Stimulated activated naive CD8-positive, alpha-beta T cell treated with anti-CD3 and anti-CD28 coated beads, Interleukin-15, Interleukin-2, amounts not matched to agents 100 U/mL and 50 U/mL, for 24 hours (primary cell): ENCODE measurements around the gene CRISPLD2.
"Not testable (repeated sequence)": the region's sequence is repeated elsewhere in the genome, so short reads cannot be mapped to it uniquely, and the experiment has no call there.

Source experiments
- ATAC-seq: fragments of 150-1000 bp; cut with Tn5 transposase; one replicate; pipeline ENCODE4 v1.10.0; 2021
- DNase-seq: peaks from one replicate; pipeline ENCODE4 v3.0.0; 2021

Gene CRISPLD2

DNA sequence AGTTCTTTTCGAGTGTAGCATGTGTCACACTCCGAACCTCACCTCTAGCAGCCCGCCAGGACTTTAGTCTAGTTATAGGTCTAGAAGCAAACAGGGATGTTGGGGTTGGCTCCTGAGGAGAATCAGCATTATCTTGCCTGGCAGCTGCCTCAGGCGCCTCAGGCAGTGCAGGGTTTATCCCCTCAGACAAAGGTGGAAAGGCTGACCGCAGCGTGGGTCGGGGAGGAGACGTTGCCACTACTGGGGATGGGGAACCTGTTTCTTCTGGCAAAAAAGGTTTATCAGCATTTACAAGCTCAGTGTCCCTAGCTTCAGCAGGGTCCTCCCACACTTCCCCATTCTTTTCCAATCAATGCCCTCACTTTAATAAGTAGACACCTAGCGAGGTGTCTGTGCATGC is 40.6 kb downstream of the CRISPLD2 start:
- ATAC-seq (no peak), DNase-seq (no peak)

GRCh38 chr16:84861671-84862070 is 41.9 kb downstream of the CRISPLD2 start:
- no peak for DNase-seq
- ATAC-seq: no peak

- DNase-seq (no peak), ATAC-seq (no peak)
These were observed 43.2 kb downstream of the CRISPLD2 start for GRCh38 chr16:84862804-84863480.

DNA sequence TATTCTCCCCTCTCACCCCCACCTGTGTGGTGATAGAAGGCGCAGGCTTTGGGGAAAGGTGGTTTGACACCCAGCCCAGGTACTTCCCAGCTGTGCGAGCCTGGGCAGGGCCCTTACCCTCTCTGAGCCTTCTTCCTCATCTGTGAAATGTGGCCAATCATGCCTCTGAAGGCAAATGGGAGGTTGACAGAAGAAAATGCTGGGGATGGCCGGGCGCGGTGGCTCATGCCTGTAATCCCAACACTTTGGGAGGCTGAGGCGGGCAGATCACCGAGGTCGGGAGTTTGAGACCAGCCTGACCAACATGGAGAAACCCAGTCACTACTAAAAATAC is 43.7 kb downstream of the CRISPLD2 start:
- DNase-seq (no peak), ATAC-seq (no peak)

DNA sequence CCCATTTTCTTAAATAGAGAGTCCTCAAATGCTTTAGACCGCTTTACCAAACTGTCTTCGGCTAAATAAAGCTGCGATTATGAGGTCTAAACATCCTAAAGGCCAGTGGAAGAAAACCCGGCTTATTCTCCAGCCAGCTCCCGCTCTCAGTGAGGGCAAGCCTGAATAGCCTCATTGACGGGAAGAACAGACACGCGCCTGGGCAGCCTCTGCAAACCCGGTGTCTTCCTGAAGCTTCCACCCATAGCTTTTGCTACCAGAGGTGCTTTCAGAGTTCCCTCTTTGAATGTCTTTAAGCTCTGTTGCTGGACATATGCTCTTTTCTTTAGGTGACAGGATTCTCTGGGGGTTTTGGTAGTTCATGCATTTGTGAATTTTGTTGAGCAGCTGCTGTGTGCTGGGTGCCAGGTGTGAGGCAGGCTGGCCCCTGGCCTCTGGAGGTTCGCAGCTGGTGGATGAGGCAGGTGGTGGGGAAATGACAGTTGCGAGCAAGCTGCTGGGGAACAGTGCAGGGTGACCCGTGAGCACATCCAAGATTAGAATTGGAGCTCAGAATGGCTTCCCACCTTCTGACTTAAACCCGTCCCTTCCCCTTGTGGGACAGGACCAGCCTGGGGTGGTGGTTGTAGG is 44.7 kb downstream of the CRISPLD2 start:
- no peak for ATAC-seq
- no peak for DNase-seq

DNA sequence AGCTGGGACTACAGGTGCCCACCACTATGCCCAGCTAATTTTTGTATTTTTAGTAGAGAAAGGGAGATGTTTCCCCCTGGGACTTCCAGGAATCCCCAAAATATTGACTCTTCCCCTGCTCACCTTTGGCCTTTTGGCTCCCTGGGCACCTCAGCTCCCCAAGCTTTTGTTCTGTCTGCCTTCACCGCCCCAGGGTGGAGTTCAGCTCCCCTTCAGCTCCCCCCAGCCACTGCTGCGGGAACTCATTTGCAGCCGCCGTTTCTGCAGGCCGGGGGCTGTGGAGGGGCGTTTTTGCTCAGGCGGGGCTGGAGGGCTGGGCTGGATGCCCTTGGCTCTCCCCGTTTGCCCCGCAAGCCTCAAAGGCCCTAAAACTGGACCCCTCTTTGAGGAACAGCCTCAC is 47.9 kb downstream of the CRISPLD2 start:
- DNase-seq (no peak), ATAC-seq (no peak)

DNA sequence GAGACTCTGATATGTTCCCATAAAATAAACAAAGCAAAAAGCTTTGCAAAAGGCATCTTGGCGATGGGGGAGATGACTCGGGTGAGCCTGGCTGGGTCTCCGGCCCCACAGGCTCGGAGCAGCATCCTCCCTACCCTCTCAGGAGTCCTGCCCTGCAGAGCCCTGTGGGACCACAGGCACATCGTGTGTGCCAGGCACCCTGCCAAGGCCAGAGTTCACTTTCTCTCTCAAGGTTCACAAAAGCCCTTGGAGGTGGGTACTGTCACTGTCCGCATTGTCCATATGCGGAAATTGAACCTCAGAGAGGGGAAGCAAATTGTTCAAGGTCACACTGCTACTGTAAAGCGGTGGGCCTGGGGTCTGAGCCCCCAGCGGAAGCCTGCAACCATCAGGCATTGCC is 48.5 kb downstream of the CRISPLD2 start:
- DNase-seq: no peak
- no peak for ATAC-seq

- peak; percentile 19 for ATAC-seq
- no peak for DNase-seq
These were observed 49.2 kb downstream of the CRISPLD2 start for GRCh38 chr16:84868829-84869472.

- ATAC-seq (no peak), DNase-seq (no peak)
These were observed 49.7 kb downstream of the CRISPLD2 start for GRCh38 chr16:84869473-84869845.

GRCh38 chr16:84872971-84873370 is 53.2 kb downstream of the CRISPLD2 start:
- ATAC-seq: not testable (repeated sequence)

GRCh38 chr16:84874004-84874435 is 54.2 kb downstream of the CRISPLD2 start:
- DNase-seq: no peak
- no peak for ATAC-seq

More at GRCh38 chr16:84872971-84873370, 53.2 kb downstream of the CRISPLD2 start:
- DNase-seq: not testable (repeated sequence)

DNA sequence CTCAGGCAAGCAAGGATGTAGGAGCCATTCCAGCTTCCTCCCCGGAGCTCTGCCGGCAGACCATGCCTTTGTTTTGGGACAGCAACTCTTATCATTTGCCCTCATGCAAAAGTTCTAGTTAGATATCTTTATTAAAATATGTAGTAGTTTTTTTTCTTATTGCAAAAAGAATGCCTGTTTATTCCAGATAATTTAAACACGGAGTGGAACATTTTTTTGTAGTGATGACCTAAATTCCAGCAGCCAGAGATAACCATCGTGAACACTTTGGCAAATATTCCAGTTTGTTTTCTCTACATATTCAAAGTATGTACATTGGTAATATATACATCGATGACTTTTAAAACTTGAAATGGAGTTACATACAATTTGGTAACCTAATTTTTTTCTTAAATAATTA is 54.8 kb downstream of the CRISPLD2 start:
- ATAC-seq: no peak
- DNase-seq: no peak

DNA sequence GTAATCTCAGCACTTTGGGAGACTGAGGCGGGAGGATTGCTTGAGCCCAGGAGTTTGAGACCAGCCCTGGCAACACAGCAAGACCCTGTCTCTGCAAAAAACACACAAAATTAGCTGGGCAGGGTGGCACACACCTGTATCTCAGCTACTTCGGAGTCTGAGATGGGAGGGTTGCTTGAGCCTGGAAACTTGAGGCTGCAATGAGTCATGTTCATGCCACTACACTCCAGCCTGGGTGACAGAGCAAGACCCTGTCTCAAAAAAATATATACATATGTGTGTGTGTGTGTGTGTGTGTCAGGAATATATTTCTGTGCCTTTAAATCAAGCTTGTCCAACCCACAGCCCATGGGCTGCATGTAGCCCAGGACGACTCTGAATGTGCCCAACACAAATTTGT is 55.2 kb downstream of the CRISPLD2 start:
- no peak for ATAC-seq
- DNase-seq: no peak

DNA sequence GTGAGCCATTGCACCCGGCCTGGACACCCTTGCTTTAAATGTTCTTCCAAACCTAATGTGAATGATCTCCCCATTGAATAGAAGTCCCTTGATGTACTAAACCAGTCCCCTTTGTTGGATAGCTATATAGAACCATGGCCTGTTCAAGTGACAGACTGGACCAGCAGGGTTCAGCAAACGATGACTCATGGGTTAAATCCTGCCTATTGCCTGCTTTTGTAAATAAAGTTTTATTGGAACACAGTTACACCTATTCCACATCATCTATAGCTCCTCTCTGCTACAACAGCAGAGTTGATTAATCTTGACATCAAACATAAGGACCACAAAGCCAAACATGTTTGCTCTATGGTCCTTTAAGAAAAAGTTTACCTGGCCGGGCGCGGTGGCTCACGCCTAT is 56.1 kb downstream of the CRISPLD2 start:
- no peak for ATAC-seq

GRCh38 chr16:84876873-84877606 is 57.3 kb downstream of the CRISPLD2 start:
- no peak for DNase-seq
- peak; percentile 14 for ATAC-seq

More for the DNA sequence above, 56.1 kb downstream of the CRISPLD2 start:
- no peak for DNase-seq

DNA sequence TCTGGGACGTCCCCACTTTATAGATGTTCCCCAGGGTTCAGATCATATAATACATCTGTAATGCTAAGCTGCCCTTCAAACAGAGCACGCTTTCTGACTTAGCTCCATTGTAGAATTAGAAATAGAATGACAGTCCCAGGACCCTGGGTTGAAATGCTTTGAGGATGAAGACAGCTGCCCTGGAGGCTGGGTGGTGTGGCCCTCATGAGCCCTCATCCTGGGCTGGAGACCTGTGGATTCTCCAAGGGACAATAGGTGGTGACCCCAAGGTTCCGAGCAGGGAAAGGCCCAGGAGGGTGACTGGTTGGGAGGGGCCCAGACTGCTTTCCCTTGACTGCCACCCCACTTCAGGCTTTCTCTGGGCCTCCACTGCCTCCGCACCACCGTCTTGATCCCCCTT is 59.0 kb downstream of the CRISPLD2 start:
- ATAC-seq: no peak
- DNase-seq: no peak

DNA sequence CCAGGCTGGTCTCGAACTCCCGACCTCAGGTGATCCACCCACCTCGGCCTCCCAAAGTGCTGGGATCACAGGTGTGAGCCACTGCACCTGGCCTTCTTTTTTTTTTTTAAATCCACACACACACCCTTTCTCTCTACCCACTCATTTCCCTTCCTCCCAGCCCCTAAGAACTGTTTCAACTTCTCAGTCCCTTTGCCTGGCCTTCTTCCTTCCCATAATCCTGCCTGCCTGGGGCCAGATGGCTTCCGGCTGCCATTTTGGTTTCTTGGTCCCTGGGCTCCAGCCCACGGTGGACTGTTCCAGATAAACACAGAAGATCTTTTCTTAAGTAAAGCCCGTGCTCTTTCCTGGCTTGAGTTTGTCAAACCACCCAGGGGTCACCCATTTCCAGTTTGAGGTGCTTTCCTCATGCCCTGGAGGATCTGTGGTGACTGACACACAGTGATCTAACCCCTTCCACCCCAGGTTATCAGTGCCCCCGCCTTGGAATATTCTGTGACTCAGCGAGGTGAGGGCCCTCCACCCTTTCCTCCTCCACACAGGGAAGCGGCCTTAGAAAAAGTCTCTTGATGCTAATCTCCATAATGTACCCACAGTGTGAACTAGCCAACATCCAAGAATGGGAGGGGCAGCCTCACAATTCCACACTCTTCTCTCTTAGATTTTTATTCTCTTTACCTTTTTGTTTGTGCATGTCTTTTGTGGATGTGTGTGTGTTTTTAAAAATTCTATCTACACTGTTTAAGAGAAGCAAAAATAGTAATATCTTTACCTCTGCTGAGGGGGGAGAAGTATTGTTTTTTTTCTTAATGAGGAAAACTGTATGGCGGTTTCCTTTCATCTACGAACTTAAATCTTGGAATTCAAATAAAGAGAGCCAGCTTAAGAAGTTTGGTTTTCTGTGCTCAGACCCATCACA is 60.0 kb downstream of the CRISPLD2 start:
- ATAC-seq (no peak), DNase-seq (no peak)

GRCh38 chr16:84881702-84882521 is 62.1 kb downstream of the CRISPLD2 start:
- ATAC-seq: no peak
- no peak for DNase-seq

DNA sequence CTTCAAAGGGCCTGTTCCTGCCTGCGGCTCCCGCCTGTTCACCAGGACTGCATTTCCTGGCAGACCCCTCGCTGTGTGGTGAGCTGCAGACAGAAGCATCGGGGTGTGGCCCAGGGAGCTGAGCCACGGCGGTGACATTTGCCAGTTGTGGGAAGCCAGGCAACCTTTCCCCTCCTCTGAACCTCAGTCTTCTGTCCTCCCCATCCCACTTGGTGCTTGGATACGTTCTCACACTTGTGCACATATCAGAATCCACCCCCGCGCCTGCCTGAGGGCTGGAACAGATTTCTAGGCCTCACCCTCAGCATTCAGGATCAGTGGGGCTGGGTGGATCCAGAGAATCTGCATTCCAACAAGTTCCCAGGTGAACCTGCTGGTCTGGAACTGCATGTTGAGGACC is 63.5 kb downstream of the CRISPLD2 start:
- no peak for ATAC-seq
- no peak for DNase-seq

- no peak for ATAC-seq
- DNase-seq: no peak
These were observed 64.4 kb downstream of the CRISPLD2 start for GRCh38 chr16:84884246-84884595.
